ENCODE results near the gene MAP7D3.
"Not testable (repeated sequence)": the region's sequence is repeated elsewhere in the genome, so short reads cannot be mapped to it uniquely, and the experiment has no call there.

The MAP7D3 gene, protein sequence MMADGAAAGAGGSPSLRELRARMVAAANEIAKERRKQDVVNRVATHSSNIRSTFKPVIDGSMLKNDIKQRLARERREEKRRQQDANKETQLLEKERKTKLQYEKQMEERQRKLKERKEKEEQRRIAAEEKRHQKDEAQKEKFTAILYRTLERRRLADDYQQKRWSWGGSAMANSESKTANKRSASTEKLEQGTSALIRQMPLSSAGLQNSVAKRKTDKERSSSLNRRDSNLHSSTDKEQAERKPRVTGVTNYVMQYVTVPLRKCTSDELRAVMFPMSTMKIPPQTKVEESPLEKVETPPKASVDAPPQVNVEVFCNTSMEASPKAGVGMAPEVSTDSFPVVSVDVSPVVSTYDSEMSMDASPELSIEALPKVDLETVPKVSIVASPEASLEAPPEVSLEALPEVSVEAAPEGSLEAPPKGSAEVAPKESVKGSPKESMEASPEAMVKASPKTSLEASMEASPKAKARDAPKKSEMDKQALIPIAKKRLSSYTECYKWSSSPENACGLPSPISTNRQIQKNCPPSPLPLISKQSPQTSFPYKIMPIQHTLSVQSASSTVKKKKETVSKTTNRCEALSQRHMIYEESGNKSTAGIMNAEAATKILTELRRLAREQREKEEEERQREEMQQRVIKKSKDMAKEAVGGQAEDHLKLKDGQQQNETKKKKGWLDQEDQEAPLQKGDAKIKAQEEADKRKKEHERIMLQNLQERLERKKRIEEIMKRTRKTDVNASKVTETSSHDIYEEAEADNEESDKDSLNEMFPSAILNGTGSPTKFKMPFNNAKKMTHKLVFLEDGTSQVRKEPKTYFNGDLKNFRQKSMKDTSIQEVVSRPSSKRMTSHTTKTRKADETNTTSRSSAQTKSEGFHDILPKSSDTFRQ

DNA sequence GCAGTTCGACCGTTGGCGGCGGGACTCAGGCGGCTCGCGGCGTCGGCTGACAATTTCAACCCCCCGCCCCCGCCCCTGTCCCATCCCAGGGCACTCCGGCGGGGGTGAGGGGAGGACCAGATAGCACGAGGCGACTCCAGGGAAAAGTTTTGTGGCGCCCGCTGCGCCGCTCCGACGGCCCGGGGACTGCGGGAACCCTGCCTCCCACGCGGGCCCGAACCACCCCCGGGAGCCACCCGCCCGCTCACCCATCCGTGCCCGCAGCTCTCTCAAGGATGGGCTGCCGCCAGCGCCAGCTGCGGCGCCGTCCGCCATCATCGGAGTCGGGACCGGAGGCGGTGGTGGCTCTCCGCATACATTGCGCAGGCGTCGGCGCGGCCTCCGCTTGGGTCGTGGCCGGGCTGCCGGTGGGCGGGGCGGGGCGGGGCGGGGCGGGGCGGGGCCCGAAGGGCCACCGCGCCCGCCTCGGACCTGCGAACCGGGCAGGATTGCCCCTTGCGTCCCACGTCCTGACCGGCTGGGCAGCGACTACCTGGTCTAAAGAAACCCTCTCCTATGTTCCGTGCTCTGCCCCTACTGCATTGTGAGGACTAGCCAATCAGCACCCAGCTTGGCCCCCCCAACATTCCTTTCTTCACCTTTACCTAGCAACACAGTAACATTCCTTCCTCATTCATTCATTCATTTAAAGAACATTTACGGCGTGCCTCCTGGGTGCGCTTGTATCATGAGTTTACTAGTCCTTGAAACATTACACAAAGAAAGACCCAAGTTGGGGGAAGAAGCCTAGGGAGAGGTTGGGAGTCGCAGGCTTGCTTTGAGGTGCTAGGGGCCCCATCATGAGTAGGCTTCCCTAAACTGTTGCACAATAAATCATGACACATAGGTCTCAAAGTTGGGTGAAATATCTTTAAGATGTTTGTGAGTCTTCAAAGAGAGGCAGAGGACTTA is at the start of gene MAP7D3:
Gene MAP7D3, minus strand, starts transcription at position 360 of the 951 bp plus-strand sequence. Its CDS starts 42 bp downstream, at position 318.
- no peak for DNase-seq (ENCODE audit: low spot score)

DNA sequence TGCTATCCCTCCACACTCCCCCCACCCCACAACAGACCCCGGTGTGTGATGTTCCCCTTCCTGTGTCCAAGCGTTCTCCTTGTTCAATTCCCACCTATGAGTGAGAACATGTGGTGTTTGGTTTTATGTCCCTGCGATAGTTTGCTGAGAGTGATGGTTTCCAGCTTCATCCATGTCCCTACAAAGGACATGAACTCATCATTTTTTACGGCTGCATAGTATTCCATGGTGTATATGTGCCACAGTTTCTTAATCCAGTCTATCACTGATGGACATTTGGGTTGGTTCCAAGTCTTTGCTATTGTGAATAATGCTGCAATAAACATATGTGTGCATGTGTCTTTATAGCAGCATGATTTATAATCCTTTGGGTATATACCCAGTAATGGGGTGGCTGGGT is 49.5 kb upstream of the MAP7D3 start, which contains the start of gene ADGRG4:
Gene ADGRG4, plus strand, starts transcription at position 243 of the 400 bp plus-strand sequence. CDS start 7,815 bp downstream, outside the sequence.
- DNase-seq (ENCODE audit: low spot score), result not testable (repeated sequence)

DNA sequence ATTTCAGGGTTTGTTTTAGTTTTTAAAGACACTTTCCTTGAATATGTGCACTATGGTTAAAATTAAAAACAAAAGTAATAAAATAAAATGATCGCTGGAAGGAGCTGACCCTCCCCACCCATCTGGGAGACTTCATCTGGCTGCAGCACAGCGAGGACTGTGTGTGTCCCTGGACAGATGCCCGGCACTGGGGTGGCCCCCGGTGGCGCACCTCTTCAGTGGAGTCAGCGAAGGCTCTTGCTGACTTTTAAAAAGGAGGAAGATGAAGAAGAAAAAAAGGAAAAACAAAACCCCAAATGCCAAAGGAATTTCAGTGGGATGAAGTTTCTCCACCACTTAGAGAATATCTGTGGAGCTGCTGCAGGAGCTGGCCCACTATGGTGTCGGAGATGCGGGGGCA is 44.2 kb upstream of the MAP7D3 start:
- DNase-seq (ENCODE audit: low spot score), result no peak

DNA sequence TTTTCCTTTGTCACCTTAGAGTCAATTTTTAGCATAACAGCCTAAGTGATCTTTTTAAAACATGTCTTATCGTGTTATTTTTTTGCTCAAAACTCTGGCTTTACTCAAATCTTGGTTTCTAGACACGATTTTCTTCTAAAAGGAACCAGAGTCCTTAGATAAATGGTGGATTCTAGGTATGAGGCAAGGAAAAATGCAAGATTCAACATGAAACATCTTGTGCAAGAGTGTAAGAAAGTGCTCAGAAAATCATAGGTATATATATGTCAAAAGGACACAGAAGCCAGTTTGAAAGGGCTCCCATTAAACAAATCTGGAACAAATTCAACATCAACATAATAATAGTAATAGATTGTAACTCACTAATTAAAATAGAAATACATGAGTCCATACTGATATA is 41.5 kb upstream of the MAP7D3 start:
- DNase-seq (ENCODE audit: low spot score), result no peak

DNA sequence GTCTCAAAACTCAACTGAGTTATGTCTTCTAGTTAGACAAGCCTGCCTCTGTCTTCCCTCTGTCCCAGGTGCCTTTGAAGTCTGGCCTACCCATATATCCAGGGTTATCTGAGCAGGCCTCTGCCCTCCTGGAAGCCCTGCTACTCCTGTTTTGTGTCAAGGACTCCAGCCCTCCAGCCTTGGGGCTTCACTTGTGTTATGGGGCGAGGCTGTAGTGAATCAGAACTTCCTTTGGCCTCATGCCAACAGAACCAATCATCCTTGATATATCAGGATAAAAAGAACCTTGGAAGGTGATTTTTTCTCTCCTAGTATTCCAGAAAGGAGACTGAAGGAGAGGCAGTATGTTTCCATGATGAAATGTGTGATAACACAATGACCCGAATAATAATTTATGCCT is 40.6 kb upstream of the MAP7D3 start:
- DNase-seq (ENCODE audit: low spot score), result no peak

DNA sequence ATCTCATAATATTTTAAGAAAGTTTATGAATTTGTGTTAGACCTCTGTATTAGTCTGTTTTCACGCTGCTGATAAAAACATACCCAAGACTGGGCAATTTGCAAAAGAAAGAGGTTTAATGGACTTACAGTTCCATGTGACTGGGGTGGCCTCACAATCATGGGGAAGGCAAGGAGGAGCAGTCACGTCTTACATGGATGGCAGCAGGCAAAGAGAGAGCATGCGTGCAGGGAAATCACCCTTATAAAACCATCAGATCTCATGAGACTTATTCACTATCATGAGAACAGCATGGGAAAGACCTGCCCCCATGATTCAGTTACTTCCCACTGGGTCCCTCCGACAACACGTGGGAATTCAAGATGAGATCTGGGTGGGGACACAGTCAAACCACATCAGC is 35.2 kb upstream of the MAP7D3 start:
- DNase-seq (ENCODE audit: low spot score), result not testable (repeated sequence)

DNA sequence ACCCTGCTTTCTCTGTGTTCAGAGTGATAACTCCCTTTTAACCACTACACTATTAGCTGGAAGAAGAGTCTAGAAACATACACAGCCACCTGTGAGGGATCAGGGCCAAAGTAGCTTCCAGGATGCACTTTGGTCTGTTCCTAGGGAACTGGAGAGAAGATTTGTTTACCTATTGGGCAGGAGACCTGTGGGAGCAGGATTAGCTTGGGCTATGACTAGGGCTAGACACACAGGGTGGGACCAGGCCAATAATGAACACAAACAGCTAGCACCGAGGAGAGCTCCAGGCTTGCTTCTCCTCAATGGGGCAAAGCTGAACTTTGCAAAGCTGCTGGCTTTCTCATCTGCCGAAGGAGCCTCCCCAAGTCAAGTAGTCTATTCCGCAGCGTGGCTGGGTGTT is 24.4 kb upstream of the MAP7D3 start:
- no peak for DNase-seq (ENCODE audit: low spot score)

DNA sequence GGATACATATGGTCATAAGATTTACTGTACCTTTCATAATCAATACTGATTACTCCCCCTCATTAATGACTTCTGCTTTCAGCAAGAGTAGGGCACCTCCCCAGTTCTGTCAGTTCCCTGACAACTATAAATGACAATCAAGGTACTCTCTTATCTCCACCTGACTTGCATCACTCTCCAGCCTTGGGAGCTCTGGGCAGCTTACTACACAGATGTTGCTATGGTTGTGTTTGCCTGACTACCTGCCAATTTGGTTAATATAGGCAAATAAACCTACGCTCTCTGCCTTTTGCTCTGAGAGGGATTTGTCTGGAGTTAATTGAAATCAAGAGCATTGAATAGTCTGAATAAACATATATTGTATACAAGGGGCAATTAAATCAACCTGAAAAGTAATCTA is 22.8 kb upstream of the MAP7D3 start:
- no peak for DNase-seq (ENCODE audit: low spot score)

DNA sequence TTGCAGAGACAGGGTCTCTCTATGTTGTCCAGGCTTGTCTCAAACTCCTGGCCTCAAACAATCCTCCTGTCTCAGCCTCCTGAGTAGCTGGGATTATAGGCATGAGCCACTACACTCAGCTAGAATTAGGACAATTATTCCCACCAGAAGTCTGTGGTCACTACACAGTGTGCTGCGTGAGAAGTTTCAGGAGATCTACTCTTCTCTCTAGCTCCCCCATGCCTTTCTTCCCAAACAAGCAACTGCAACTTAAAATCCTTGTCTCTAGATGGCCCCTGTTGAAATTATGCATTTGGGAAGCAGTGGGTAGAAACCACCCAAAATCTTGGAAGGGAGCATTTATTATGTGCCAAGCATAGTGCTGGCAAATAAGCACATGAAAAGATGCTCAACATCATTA is 21.1 kb upstream of the MAP7D3 start:
- no peak for DNase-seq (ENCODE audit: low spot score)

DNA sequence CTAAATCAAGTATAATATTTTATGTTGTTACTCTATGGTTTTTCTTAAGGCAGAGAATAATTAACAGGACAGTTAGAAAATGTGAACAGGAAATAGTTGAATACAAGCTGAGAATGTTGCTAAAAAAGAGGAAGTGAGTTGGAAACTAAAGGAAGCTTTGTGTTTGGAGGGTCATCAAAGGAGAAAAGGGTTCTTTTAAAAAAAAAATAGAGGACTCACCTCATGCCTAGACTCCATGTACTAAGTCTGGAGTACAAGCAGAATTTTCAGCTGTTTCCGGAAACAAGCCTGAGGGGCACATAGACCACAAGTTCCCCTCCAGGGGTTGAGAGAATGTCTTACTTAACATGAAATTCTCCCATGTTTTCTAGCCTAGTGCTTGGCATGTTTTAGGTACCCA is 20.1 kb upstream of the MAP7D3 start:
- peak; percentile 9 for DNase-seq (ENCODE audit: low spot score)

DNA sequence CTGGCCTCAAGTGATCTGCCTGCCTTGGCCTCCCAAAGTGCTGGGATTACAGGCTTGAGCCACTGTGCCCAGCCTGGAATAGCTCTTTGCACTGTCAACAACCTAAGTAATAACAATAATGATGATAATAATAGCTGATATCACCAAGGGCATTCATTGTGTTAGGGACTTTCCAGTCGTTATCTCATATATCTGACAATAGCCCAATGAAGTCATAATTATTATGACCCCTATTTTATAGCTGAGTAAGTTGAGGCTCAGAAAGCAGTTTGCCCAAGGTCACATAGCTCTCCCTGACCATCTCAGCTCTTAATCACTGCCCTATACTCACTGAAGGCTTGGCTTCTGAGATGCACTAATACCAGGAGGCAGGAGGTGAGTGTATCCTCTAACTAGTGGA is 18.7 kb upstream of the MAP7D3 start:
- DNase-seq (ENCODE audit: low spot score), result no peak

DNA sequence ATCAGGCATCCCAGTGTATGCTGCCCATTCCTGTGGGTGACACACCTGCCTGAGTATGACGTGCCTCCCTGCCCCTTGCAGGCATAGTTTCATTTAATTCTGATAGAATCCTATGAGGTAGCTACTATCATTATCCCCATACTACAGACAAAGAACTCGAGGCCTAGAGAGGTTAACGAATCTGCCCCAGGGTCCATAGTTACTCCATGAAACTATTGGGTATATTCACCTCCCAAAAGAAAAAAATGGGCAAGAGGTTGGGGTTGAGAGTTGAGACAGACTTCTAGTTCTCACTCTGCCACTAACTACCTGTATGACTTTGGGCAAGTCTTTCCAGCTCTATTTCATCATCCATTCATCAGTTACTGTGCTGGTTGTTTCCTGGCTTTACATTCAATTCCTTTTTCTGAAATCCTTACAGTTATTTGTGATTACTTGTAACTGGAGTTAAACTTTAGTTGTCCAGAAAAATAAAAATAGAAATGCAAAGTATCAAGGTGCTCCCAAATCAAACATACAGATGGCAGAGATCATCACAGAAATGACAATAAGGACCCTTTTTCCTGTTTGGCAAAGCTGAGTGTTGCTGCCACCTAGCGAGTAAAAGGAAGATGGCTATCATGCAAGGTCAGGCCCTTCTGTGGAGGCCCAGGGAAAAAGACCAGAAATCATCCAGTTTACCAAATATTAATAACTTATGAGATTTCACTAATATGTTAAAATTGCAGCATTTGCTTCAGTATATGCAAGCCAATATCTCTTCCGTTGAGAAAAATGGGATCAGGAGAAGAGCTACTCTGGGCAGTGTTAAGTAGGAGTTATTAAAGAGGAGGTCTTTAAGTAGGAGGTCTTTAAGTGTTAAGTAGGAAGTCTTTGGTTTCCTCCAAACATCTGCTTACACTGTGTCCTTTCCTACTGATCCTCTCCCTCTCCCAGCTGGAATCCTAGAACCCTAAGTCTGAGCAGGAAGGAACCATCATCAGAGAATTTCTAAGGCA is 17.1 kb upstream of the MAP7D3 start:
- DNase-seq (ENCODE audit: low spot score), result peak; percentile 57

DNA sequence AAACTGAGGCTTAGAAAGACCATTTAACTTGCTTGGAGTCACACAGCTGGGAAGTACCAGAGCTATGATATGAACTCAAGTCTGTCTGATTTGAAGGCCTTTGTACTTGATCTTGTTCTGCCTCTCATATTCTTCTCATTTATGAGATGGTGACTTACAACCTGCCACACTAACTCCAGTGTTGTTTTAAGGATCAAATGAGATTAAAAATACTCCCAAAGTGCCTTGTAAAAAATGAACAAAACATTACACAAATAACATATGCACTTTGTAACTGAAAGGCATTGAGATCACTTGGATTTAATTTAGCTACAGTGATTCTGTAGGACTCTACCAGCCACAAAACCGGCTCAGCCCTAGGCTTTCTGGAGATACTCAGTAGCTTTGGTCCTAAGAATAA is 15.6 kb upstream of the MAP7D3 start:
- no peak for DNase-seq (ENCODE audit: low spot score)

DNA sequence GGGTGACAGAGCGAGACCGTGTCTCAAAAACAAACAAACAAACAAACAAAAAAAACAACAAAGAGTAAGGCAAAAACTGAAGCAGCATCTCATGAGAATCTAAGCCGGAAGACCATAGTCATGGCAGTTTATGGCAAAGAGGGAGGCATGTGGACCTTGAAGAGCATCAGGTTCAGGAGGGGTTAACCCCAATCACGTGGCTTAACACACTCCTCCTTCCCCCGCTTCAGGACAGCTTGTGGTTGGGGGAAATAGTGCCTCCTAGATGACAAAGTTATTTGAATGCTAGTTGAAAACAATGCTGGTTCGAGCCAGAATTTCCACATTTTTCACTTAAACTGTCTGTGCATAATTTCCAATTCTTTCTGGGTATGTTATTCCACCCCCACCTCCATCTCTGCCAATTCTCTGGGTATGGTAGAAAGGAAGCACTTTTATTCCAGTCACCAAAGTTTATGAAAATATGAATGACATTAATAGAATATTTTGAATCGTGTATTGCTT is 11.7 kb upstream of the MAP7D3 start:
- peak; percentile 1 for DNase-seq (ENCODE audit: low spot score)

DNA sequence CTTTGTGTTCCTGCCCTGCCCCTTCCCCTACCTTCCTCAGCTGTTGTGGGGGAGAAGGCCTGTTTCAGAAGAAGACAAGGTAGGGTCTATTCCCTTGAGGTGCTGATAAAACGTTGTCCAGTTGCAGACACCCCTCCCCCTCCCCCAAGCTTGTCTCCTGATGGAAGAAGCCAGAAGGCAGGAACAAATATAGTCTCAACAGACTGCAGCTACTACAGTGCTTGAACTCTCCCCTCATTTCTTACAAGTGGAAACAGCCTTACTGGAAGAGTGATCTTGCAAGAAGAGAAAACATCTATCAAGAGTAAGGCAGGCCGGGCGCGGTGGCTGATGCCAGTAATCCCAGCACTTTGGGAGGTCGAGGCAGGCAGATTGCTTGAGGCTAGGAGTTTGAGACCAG is 11.0 kb upstream of the MAP7D3 start:
- DNase-seq (ENCODE audit: low spot score), result no peak

DNA sequence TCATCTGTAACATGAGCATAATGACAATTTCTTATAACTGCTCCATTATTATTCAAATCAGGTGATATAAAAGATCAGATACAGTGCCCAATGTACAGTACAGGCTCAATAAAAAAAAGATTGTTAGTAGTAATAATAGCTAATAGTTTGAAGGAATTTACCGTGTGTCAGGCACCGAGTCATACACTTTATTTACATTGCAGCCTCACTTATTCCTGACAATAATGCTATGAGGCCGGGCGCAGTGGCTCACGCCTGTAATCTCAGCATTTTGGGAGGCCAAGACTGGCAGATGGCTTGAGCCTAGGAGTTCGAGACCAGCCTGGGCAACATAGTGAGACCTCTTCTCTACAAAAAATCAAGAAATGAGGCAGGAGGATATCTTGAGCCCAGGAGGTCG is 10.1 kb upstream of the MAP7D3 start:
- DNase-seq (ENCODE audit: low spot score), result no peak

DNA sequence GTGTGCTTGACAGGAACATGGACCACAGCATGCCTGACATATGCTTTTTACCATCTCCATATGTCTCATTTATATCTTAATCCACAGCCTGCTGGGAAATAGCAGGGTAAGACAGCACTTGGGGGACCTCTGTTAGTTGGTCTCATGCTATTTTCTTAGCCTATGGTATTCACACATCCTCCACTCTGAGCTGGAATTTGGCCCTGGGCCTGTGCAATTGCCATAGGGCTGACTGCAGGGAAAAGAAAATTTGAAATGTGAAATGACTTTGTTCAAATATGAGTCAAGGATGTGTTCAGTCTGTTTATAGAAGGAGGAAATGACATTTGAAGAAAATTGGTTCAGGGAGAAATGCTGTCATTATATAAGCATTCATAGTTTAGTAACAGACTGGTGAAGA is 9.6 kb upstream of the MAP7D3 start:
- no peak for DNase-seq (ENCODE audit: low spot score)

DNA sequence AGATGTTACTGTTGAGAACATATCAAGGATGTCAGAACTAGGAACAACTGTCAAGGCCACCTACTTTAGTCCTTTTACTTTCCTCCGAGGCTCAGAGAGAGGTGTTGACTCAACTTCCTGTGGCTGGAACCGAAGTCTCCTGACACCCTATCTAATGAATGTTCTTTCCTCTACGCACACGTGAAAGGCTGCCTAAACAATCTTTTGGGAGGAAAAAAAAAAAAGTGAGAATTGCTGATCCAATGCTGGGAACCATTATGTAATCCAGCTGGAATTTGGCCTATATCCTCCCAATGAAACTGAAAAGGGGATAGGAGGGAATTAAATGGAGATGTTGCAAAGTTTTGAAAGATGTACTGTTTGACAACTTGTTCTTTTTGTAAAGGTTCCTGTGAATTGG is 8.3 kb upstream of the MAP7D3 start:
- DNase-seq (ENCODE audit: low spot score), result no peak

DNA sequence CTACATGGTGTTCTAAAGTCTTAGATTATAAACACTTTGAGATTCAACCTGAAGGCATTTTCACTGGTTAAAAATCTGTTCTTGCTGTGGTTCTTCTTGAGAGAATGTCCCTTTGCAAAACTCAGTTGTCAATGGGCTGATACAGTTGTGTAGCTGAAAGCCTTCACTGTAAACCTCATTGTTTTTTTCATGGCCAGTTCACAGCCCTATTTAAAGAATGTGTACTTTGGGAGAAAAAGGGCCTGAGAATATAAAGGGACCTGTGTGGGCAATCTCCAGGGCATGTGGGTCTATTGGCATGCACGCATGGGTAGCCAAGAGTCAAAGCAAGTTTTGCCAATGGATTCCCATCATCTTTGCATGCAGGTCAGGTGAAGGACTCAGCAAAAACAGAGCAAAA is 7.8 kb upstream of the MAP7D3 start:
- DNase-seq (ENCODE audit: low spot score), result no peak

DNA sequence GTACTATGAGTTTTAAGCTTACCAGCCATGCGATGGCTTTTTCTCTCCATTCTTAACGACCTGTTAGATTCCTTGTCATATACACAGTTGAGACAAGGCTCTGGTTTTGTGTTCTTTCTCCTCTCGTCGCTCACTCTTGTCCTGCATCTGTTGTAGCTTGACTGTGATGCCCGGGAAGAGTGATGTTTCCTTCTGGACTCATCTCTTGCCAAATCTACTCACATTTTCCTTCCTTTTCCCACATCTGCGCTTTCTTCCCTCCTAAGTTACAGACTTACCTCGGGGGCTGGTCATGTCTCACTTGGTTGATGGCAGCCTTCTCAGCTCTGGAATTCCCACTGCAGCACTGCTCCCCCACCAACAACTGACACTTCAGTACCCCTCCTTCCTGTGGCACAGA is 4.8 kb upstream of the MAP7D3 start:
- no peak for DNase-seq (ENCODE audit: low spot score)

DNA sequence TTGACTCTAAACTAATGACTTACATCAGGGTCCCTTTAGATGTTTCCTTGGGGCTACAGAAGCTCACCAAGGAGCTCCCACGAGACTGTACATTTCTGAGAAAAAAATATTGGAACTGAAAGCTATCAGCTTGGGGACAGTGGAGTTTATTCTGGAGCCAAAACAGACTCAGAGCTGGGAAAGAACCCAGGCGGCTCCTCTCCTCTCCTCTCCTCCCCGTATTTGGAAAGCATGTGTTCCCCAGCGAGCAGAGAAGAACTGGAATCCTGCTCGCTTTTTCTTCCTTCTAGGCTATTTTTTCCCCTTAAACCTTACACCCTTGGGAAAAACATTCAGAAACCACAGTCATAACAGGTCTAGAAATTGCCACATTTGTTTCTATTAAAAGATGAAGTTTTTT is 4.3 kb upstream of the MAP7D3 start:
- no peak for DNase-seq (ENCODE audit: low spot score)

All from NAMALWA (cell line).